DND-41 (cell line): Measurements from ENCODE around the gene CFD.

ENCODE experiments used
- ATAC-seq: fragments of 200-7000 bp; cut with Tn5 transposase; 3 replicates; pipeline ENCODE4 v1.9.1; 2021; ENCODE audit warnings: low read depth; ENCODE audit not compliant: insufficient read depth
- DNase-seq: peaks from one replicate; pipeline ENCODE4 v3.0.0-alpha.2; 2020
- H2AFZ ChIP-seq: 2 replicates; pipeline ENCODE4 v1.6.0; 2012; ENCODE audit warnings: low read depth, low read length
- H3K27ac ChIP-seq: 2 replicates; pipeline ENCODE4 v1.5.1; 2012; ENCODE audit warnings: low read length, inconsistent platforms
- H3K27me3 ChIP-seq: fragments of 200-600 bp; sonication (generic); 2 replicates; pipeline ENCODE4 v1.6.0; 2012; ENCODE audit warnings: low read length, mild to moderate bottlenecking, inconsistent platforms; ENCODE audit not compliant: insufficient read depth, poor library complexity
- H3K36me3 ChIP-seq: 2 replicates; pipeline ENCODE4 v1.5.1; 2012; ENCODE audit warnings: low read length, inconsistent platforms; ENCODE audit not compliant: insufficient read depth
- H3K4me1 ChIP-seq: 2 replicates; pipeline ENCODE4 v1.5.1; 2012; ENCODE audit warnings: mild to moderate bottlenecking, low read length; ENCODE audit not compliant: insufficient read depth
- H3K4me2 ChIP-seq: 2 replicates; pipeline ENCODE4 v1.6.0; 2012; ENCODE audit warnings: mild to moderate bottlenecking, moderate library complexity, low read length, inconsistent platforms; ENCODE audit not compliant: insufficient read depth
- H3K4me3 ChIP-seq, 2 experiments: fragments of 200-600 bp in 1 of 2; shearing (Covaris generic) in 1 of 2; 2 replicates each; pipeline ENCODE4 v1.5.1; 2012 to 2016; ENCODE audit warnings: inconsistent platforms in 2 of 2, low read length in 2 of 2, mild to moderate bottlenecking in 2 of 2, low read depth in 1 of 2, moderate library complexity in 1 of 2
- H3K79me2 ChIP-seq: 2 replicates; pipeline ENCODE4 v1.6.0; 2012; ENCODE audit warnings: low read length, inconsistent platforms; ENCODE audit not compliant: insufficient read depth
- H3K9ac ChIP-seq: 2 replicates; pipeline ENCODE4 v1.6.0; 2012; ENCODE audit warnings: low read depth, mild to moderate bottlenecking, inconsistent platforms, low read length, moderate library complexity
- H3K9me3 ChIP-seq: 2 replicates; pipeline ENCODE4 v1.5.1; 2012; ENCODE audit warnings: low read length, moderate library complexity, mild to moderate bottlenecking, inconsistent platforms; ENCODE audit not compliant: insufficient read depth, severe bottlenecking
- H4K20me1 ChIP-seq: 2 replicates; pipeline ENCODE4 v1.6.0; 2012; ENCODE audit warnings: low read length; ENCODE audit not compliant: insufficient read depth
- CTCF ChIP-seq: IDR thresholded peaks from 2 replicates; pipeline ENCODE4 v1.5.1; 2012; ENCODE audit warnings: borderline replicate concordance, low read length, moderate library complexity, mild to moderate bottlenecking; ENCODE audit not compliant: poor library complexity, severe bottlenecking; ENCODE audit errors: extremely low read depth
- EZH2 ChIP-seq: IDR thresholded peaks from 3 replicates; pipeline ENCODE4 v1.6.1; 2012; ENCODE audit warnings: borderline replicate concordance, low read depth, mild to moderate bottlenecking, moderate library complexity, low read length, inconsistent platforms; ENCODE audit not compliant: severe bottlenecking

The CFD gene

DNA sequence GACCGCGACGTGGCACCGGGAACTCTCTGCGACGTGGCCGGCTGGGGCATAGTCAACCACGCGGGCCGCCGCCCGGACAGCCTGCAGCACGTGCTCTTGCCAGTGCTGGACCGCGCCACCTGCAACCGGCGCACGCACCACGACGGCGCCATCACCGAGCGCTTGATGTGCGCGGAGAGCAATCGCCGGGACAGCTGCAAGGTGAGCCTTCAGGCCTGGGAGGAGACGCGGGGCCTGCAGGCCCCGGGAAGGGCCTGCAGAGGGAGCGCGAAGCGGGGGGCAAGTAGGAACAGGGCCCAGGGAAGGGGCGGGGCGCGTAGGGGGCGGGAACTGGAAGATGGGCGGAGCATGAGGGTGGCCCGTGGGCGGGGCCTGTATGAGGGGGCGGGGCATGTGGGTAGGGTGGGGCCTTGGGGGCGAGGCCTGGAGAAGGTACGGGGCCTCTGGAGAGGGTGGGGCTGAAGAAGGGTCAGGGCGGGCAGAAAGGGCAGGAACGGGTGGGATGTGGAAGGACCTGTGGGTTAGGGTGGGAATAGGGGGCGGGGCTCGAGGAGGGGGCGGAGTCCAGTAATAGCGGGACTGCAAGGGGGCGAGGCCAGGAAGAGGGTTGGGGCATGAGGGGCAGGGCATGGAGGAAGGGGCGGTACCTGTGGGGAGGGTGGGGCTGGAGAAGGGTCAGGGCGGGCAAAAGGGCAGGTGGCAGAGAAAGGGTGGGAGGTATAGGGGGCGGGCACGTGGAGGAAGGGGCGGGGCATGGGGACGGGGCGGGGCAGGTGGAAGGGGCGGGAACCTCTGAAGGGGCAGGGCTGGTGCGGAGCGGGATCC is 2.5 kb downstream of the CFD start:
- H3K79me2 ChIP-seq = no peaks in the 10 kb centered on the region
- H2AFZ ChIP-seq = no peak overlapping the region
- H3K27ac ChIP-seq = no peak overlapping the region
- TF ChIP-seq EZH2 = no peak
- no peak for TF ChIP-seq CTCF
- H3K4me1 ChIP-seq = peaks cover 3% of the 10 kb centered on the region
- no peak overlapping the region for H3K4me2 ChIP-seq
- peak; percentile 29; the same call in 2 of the 3 replicates for ATAC-seq
- peak; percentile 60 for DNase-seq
- no peaks in the 10 kb centered on the region; the same call in 1 of the 2 replicates for H3K36me3 ChIP-seq
- H3K9me3 ChIP-seq = no peaks in the 10 kb centered on the region
- H3K9ac ChIP-seq = no peak overlapping the region
- peaks cover 3% of the 10 kb centered on the region; the same call in 1 of the 2 replicates for H4K20me1 ChIP-seq
- H3K27me3 ChIP-seq = no peaks in the 10 kb centered on the region
- no peak overlapping the region for H3K4me3 ChIP-seq

DNA sequence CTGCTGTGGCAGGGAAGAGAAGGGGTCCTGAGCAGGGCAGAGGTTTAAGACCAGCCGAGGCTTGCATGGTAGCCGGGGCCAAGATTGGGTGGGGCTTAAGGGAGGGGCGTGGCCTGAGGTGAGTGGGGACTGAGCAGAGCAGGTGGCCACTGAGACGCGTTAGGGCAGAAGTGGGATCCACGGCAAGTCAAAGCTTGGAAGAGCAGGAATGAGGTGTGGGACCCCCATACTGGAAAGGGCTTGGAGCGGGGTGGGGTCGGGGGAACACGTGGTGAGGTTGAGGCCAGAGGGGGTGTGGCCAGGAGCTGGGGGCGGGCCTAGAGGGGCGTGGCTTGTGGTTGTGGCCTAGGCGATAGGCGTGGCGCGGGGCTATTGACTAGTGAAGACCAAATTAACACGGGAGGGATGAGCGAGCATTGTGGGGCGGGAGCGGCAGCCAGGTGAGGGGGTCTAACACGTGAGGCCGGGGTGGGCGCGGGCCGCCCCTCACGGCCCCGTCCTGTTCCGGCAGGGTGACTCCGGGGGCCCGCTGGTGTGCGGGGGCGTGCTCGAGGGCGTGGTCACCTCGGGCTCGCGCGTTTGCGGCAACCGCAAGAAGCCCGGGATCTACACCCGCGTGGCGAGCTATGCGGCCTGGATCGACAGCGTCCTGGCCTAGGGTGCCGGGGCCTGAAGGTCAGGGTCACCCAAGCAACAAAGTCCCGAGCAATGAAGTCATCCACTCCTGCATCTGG is 3.3 kb downstream of the CFD start:
- Histone ChIP-seq H3K27ac (no peak overlapping the region), H2AFZ (no peak overlapping the region), H3K27me3 (no peaks in the 10 kb centered on the region), H3K79me2 (no peaks in the 10 kb centered on the region), H3K4me2 (no peak overlapping the region; the same call in 1 of the 2 replicates), H3K9ac (no peak overlapping the region), H4K20me1 (peaks cover 3% of the 10 kb centered on the region; the same call in 1 of the 2 replicates), H3K4me1 (peaks cover 3% of the 10 kb centered on the region), H3K36me3 (peaks cover 6% of the 10 kb centered on the region), H3K4me3 (no peak overlapping the region), H3K9me3 (no peaks in the 10 kb centered on the region)
- peak; percentile 60 for DNase-seq
- peak; percentile 34 for ATAC-seq
- no peak for TF ChIP-seq CTCF
- no peak for TF ChIP-seq EZH2

DNA sequence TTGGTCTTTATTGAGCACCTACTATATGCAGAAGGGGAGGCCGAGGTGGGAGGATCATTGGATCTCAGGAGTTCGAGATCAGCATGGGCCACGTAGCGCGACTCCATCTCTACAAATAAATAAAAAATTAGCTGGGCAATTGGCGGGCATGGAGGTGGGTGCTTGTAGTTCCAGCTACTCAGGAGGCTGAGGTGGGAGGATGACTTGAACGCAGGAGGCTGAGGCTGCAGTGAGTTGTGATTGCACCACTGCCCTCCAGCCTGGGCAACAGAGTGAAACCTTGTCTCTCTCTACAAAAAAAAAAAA is 3.8 kb downstream of the CFD start:
- Histone ChIP-seq H3K36me3 (peaks cover 11% of the 10 kb centered on the region), H3K9me3 (no peaks in the 10 kb centered on the region), H3K4me2 (peak overlapping the region; percentile 26; the same call in 1 of the 2 replicates), H3K9ac (no peak overlapping the region), H3K4me1 (peaks cover 3% of the 10 kb centered on the region), H3K27me3 (no peaks in the 10 kb centered on the region), H3K4me3 (no peak overlapping the region), H2AFZ (no peak overlapping the region; the same call in 1 of the 2 replicates), H3K27ac (no peak overlapping the region), H4K20me1 (peaks cover 3% of the 10 kb centered on the region; the same call in 1 of the 2 replicates), H3K79me2 (no peaks in the 10 kb centered on the region)
- DNase-seq (no peak), ATAC-seq (no peak)
- TF ChIP-seq CTCF (no peak), EZH2 (no peak)
